Loucy (cell line): ENCODE measurements around the gene CPNE6.

Experiments used
- EZH2phosphoT487 ChIP-seq: fragments of 200-600 bp; IDR thresholded peaks from 2 replicates; pipeline ENCODE4 v1.6.1; 2018; ENCODE audit warnings: antibody characterized with exemption, mild to moderate bottlenecking, moderate library complexity, borderline replicate concordance
- TF ChIP-seq, protein P1 (sequence below): fragments of 200-600 bp; sonication (generic); conservative IDR thresholded peaks from 2 replicates; pipeline ENCODE4 v1.5.1; 2014; ENCODE audit warnings: mild to moderate bottlenecking, antibody characterized with exemption, low read length

DNA sequence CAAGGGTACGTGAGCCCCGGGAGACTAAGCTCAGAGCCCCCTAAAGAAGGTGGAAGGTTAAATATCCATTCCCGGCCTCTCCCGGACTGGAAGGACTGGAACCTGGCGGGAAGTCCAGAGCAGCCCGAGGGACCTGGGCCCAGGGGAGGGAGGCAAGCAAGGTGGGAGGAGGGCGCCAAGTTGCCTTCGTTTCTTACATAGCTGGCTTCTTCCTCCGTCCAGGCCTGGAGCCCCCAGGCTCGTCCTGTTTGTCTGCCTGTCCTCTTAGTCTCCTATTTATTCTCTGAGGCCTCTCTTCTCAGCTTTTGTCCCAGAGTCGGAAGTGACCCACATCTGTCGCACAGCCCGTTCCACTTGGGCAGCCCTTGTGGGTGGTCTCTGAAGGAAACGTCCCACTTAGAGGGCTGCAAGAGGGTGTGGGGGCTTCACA, 23.5 kb downstream of the CPNE6 start:
- TF ChIP-seq, protein P1, sequence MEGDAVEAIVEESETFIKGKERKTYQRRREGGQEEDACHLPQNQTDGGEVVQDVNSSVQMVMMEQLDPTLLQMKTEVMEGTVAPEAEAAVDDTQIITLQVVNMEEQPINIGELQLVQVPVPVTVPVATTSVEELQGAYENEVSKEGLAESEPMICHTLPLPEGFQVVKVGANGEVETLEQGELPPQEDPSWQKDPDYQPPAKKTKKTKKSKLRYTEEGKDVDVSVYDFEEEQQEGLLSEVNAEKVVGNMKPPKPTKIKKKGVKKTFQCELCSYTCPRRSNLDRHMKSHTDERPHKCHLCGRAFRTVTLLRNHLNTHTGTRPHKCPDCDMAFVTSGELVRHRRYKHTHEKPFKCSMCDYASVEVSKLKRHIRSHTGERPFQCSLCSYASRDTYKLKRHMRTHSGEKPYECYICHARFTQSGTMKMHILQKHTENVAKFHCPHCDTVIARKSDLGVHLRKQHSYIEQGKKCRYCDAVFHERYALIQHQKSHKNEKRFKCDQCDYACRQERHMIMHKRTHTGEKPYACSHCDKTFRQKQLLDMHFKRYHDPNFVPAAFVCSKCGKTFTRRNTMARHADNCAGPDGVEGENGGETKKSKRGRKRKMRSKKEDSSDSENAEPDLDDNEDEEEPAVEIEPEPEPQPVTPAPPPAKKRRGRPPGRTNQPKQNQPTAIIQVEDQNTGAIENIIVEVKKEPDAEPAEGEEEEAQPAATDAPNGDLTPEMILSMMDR: no peak
- TF ChIP-seq EZH2phosphoT487: no peak
